K562 (cell line): ENCODE data around the gene RND1. TPM values are rescaled to one million over a fixed set of nuclear protein-coding genes. Genes with fewer than 3 reads are reported as not detected.

Source experiments
- BHLHE40 ChIP-seq: IDR thresholded peaks from 2 replicates; pipeline ENCODE4 v1.6.1; 2011; ENCODE audit warnings: low read length, improper control_type of control experiment
- CBX1 ChIP-seq: sonication (generic); IDR thresholded peaks from 2 replicates; pipeline ENCODE4 v1.6.1; 2016; ENCODE audit warnings: antibody characterized with exemption, low read depth, mild to moderate bottlenecking
- CC2D1A ChIP-seq: fragments of 450-650 bp; IDR thresholded peaks from 2 replicates; pipeline ENCODE4 v1.6.1; 2017; ENCODE audit warnings: mild to moderate bottlenecking
- HBP1 ChIP-seq: fragments of 450-650 bp; formaldehyde crosslinking; IDR thresholded peaks from 2 replicates; pipeline ENCODE4 v1.4.0; 2022; ENCODE audit warnings: missing genetic modification characterization
- HDGF ChIP-seq: fragments of 450-650 bp; IDR thresholded peaks from 2 replicates; pipeline ENCODE4 v1.6.1; 2016
- JUND ChIP-seq, 2 experiments: IDR thresholded peaks; 2 replicates in 1 of 2; 3 replicates in 1 of 2; pipeline ENCODE4 v1.6.1; 2011; ENCODE audit warnings: borderline replicate concordance in 2 of 2, low read depth in 2 of 2, low read length in 2 of 2, improper control_type of control experiment in 1 of 2, missing biosample characterization in 1 of 2, missing genetic modification characterization in 1 of 2, missing genetic modification reagents in 1 of 2
- LCOR ChIP-seq: sonication (generic); formaldehyde crosslinking; IDR thresholded peaks from 2 replicates; pipeline ENCODE4 v1.8.0; 2022; ENCODE audit warnings: mild to moderate bottlenecking, missing genetic modification reagents
- MAZ ChIP-seq, 2 experiments: fragments of 450-650 bp in 1 of 2; sonication (generic) in 1 of 2; formaldehyde crosslinking; IDR thresholded peaks in 1 of 2; conservative IDR thresholded peaks in 1 of 2; 2 replicates each; pipeline versions ENCODE4 v1.4.0 to v1.5.0; 2020; ENCODE audit warnings: mild to moderate bottlenecking in 1 of 2, missing genetic modification reagents in 1 of 2
- PREB ChIP-seq: sonication (generic); formaldehyde crosslinking; IDR thresholded peaks from 2 replicates; pipeline ENCODE4 v1.8.1; 2023; ENCODE audit warnings: mild to moderate bottlenecking, missing genetic modification reagents
- RAD21 ChIP-seq, 2 experiments: fragments of 250-450 bp in 1 of 2; fragments of 450-650 bp in 1 of 2; sonication (Bioruptor Pico) in 1 of 2; formaldehyde crosslinking in 1 of 2; IDR thresholded peaks in 1 of 2; conservative IDR thresholded peaks in 1 of 2; 2 replicates each; pipeline versions ENCODE4 v1.4.0 to v1.8.0; 2020 to 2022; ENCODE audit warnings: mild to moderate bottlenecking in 2 of 2, moderate library complexity in 1 of 2
- RB1 ChIP-seq: fragments of 450-650 bp; IDR thresholded peaks from 2 replicates; pipeline ENCODE4 v1.6.1; 2017; ENCODE audit warnings: low read depth, mild to moderate bottlenecking
- RCOR1 ChIP-seq, 2 experiments: IDR thresholded peaks; 2 replicates each; pipeline ENCODE4 v1.6.1; 2012; ENCODE audit warnings: low read depth in 2 of 2, low read length in 2 of 2, borderline replicate concordance in 1 of 2, improper control_type of control experiment in 1 of 2
- TAF1 ChIP-seq: IDR thresholded peaks from 2 replicates; pipeline ENCODE4 v1.6.1; 2011; ENCODE audit warnings: mild to moderate bottlenecking, low read length, moderate library complexity; ENCODE audit not compliant: insufficient read depth, control insufficient read depth, severe bottlenecking; ENCODE audit errors: extremely low read depth
- TBP ChIP-seq: optimal IDR thresholded peaks from 2 replicates; pipeline ENCODE3; 2011; ENCODE audit warnings: low read depth, low read length, improper control_type of control experiment
- ZNF197 ChIP-seq: fragments of 200-800 bp; sonication (Bioruptor generic); IDR thresholded peaks from 2 replicates; pipeline ENCODE4 v1.6.1; 2016; ENCODE audit warnings: low read depth, missing genetic modification characterization, missing compliant biosample characterization
- ZNF263 ChIP-seq: sonication (generic); formaldehyde crosslinking; IDR thresholded peaks from 2 replicates; pipeline ENCODE4 v1.8.0; 2022; ENCODE audit warnings: mild to moderate bottlenecking, missing genetic modification reagents, borderline replicate concordance
- polyA plus RNA-seq, 8 experiments: library from polyadenylated mRNA; depleted of rRNA in 4 of 8; stranded (reverse) in 5 of 8; unstranded in 3 of 8; fragments of >200 nt; fragmentation: Nextera tagmentation in 2 of 8; fragmentation: Illumina TruSeq in 1 of 8; extraction: Ambion mirVana in 2 of 8; extraction: Trizol in 1 of 8; gene quantifications; 2 replicates each; pipeline versions ENCODE4 v1.2.1 to v1.2.3, GENCODE V29; 2011 to 2014; ENCODE audit warnings: inconsistent platforms in 1 of 8, missing spikeins in 1 of 8
- total RNA-seq, 7 experiments: library from RNA; depleted of rRNA in 6 of 7; stranded (reverse); fragments of >200 nt in 6 of 7; fragmentation: Illumina TruSeq in 2 of 7; extraction: Trizol in 2 of 7; gene quantifications; 2 replicates each; pipeline versions ENCODE4 v1.2.1 to v1.2.3, GENCODE V29; 2011 to 2021; ENCODE audit warnings: low replicate concordance in 1 of 7

Gene RND1
- total and polyA plus RNA-seq, 9 of the 15 experiments (the other 6 are each of a cell fraction or from before 2014, with no cell fraction given), result 0.18 to 0.78 (median 0.58) TPM; not detected in 2

- TF ChIP-seq LCOR (CRISPR knock-in tag), result no peak
- TF ChIP-seq TBP, result peak; percentile 76
- TF ChIP-seq RAD21 (CRISPR knock-in tag; conservative IDR thresholded peaks at IDR 0.05 in 1 of 2, IDR thresholded peaks at IDR 0.05 in 1 of 2), result peak; percentile 92 to 93
- peak; percentile 29; the same call in 1 of the 2 replicates for TF ChIP-seq CC2D1A
- TF ChIP-seq TAF1, result peak; percentile 87
- peak; percentile 49; the same call in 1 of the 2 replicates for TF ChIP-seq ZNF197 (CRISPR knock-in tag)
- TF ChIP-seq PREB, result 0 out of 2 replicates have a peak, but pooled peaks have one; percentile 13
- peak; percentile 55; the same call in 1 of the 2 replicates for TF ChIP-seq HDGF
- TF ChIP-seq CBX1, result no peak
- TF ChIP-seq MAZ (CRISPR knock-in tag; conservative IDR thresholded peaks at IDR 0.05 in 1 of 2, IDR thresholded peaks at IDR 0.05 in 1 of 2), result peak in 1 of 2 experiments; percentile 31; a peak in 2 of 4 replicates
- TF ChIP-seq HBP1 (CRISPR knock-in tag), result peak; percentile 31; the same call in 1 of the 2 replicates
- TF ChIP-seq BHLHE40, result peak; percentile 42
- peak; percentile 45; the same call in 1 of the 2 replicates for TF ChIP-seq JUND (IDR thresholded peaks at IDR 0.05; ENCODE audit: borderline replicate concordance, low read depth, low read length)
- TF ChIP-seq JUND (tag; IDR thresholded peaks at IDR 0.05; ENCODE audit: borderline replicate concordance, low read depth, low read length), result no peak
- 0 out of 2 replicates have a peak, but pooled peaks have one; percentile 0 for TF ChIP-seq ZNF263 (CRISPR knock-in tag)
- peak; percentile 50; the same call in 1 of the 2 replicates for TF ChIP-seq RB1
- peak in 1 of 2 experiments; percentile 20; a peak in 1 of 4 replicates for TF ChIP-seq RCOR1 (IDR thresholded peaks at IDR 0.05; ENCODE audit: borderline replicate concordance in 1 of 2, low read depth in 2 of 2, low read length in 2 of 2)
- TF ChIP-seq, all 486 proteins: peak for 50
Measured at GRCh38 chr12:48852734-48853688, 12.7 kb downstream of the RND1 start (continued).
